T-helper 22 cell (primary cell): ENCODE results near the gene UROC1.

Experiments used
- DNase-seq: peaks from one replicate; pipeline ENCODE4 v3.0.0-alpha.2; 2020; ENCODE audit warnings: low read depth

Gene UROC1

GRCh38 chr3:126494970-126495230 lies 22.7 kb downstream of the UROC1 start:
- DNase-seq, result no peak

- no peak for DNase-seq
Measured at GRCh38 chr3:126494204-126494969, 23.2 kb downstream of the UROC1 start.

DNA sequence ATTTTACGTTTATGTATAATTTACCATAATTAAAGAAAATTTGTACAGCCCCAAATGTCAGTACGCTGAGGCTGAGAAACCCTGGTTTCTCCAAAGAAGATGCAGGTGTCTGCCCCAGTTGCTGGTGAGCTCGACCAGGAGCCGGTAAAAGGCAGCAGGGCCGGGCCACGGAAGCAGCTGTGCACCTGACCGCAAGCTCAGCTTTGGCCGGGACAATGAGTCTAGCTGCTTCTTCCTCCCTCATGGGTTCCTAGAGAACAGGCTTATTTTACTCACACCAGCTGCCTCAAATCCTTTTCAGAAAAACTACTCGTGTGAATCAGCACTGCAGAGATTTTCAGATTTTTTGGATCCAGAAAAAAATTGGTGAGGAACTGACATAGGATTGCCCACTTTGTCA lies 23.8 kb downstream of the UROC1 start:
- no peak for DNase-seq

DNA sequence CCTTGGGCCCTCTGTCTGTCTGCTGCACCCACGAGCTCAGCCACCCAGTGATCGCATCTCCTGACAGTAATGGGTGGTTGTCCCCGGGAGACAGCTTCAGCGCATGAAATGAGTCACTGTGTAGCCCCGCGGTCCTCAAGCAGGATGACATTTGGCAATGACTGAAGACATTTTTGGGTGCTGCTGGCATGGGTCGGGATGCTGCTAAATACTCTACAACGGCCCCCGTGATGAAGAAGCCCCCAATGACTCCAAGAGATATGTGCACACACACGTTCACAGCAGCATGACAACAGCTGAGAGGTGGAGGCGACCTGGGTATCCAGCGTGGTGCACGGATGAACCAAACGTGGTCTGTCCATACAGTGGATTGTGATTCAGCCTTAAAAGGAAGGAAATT lies 24.5 kb downstream of the UROC1 start:
- no peak for DNase-seq

- DNase-seq, result no peak
Measured at GRCh38 chr3:126491221-126492013, 26.2 kb downstream of the UROC1 start.

DNA sequence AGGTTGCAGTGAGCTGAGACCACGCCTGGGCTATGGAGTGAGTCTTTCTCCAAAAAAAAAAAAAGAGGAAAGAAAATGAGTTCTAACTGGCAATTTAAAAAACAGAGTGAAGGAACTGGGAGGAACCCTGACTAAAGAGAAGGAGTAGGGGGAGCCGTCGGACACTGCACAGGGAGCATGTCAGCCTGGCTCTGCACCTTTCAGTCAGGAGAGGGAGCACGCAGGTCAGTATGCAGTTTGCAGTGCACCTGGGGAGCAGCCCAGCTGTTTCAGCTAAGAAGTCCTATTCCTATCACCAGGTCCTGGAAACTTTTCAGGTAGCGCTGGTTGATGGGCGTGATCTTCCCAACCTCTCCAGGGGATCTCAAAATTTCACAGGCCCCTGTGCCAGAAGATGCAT lies 27.0 kb downstream of the UROC1 start:
- DNase-seq, result no peak

DNA sequence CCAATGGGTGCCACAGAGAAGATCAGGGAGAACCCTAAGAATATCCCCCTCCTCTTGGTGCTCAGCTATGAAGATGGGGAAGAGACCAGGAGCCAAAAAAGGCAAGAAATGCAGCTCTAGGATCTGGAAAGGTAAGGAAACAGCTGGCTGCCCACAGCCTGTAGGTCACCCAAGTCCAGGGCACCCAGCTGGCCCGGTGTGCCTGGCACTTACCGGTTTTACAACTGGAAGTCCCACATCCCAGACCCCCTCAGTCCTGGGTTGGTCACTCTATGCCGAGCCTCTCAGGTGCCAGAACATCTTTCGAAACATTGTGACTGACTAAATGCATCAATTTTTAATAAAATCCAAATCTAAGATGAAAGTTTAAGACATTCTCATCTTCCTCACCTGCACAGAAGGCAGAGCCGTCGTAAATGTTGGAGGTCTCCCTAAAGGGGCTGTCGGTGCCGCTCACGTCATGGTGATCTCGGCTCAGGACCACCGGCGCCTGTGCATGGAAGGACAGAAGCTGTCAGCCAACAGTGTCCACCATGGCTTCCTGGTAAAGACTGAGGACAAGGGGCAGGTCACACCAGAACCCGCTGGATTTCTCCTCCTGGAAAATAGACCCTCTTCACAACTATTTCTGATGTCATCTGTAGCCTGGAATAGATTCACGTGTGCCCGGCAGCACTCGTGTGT lies 28.5 kb downstream of the UROC1 start:
- DNase-seq, result no peak

DNA sequence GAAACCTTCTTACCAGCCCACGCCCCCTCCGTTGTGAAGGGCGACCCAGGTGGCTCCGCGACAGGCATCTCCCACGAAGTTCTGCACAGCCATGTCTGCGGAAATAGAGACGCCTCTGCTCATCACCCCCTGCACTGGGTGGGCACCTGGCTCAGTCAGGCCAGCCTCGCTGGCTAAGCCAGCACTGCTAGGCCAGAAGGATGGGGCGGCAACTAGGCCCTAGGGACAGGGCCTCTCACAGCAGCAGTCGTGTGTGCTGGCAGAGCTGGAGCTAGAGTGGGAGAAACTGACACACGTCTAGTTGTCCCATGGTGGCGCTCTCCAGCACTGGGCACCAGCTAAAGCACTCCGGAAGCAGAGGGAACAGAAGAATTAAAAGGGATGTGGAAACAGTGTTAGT lies 29.4 kb downstream of the UROC1 start:
- no peak for DNase-seq

DNA sequence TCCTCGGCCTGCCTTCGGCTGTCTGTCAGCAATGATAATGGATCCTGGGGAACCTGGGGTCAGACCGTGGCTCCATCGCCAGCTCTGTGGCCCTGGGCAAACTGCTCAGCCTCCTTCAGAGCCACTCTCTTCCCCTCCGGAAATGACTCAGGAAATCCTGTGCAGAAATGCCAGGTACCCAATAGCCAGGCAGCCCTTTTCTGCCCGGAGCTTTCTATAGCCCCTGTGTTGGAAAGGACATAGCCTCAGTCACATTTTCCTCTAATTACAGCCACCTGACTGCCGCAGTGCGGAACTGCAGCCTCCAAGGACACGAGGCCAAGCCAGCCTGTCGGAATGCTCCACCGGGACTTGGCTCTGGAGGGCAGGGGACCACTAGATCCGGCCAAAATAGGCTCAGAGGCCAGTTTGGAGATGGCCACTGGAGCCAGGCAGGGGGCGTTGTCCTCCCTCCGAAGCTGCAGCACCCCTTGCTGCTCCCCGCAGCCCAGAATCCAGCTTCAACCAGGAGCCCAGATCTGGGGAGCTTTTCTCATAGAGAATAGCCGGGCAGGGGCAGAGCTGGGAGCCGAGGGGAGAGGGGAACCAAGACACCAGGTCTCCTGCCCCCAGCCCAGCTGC lies 30.3 kb downstream of the UROC1 start:
- DNase-seq, result no peak

DNA sequence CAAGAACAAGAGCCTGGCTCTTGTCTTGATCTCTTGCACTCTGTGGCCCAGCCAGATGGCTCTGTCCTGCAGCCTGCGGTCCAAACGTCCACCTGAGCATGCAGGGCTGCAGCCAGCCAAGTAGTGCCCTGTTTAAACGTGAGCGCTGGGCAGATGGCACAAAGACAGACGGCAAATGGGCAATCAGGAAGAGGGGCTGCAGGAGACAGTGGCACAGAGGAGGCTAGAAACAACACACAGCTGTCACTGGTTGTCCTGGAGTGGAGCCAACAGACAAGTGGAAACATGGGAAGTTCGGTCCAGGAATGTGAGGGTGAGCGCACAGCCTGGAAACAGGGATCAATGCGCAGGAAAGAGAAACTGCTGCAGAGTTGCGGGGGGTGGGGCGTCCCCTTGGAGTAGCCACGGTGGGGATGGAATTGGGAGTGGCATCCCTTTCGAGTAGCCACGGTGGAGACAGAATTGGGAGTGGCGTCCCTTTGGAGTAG lies 31.2 kb downstream of the UROC1 start:
- no peak for DNase-seq

- no peak for DNase-seq
Measured at GRCh38 chr3:126485956-126486355, 31.6 kb downstream of the UROC1 start.

DNA sequence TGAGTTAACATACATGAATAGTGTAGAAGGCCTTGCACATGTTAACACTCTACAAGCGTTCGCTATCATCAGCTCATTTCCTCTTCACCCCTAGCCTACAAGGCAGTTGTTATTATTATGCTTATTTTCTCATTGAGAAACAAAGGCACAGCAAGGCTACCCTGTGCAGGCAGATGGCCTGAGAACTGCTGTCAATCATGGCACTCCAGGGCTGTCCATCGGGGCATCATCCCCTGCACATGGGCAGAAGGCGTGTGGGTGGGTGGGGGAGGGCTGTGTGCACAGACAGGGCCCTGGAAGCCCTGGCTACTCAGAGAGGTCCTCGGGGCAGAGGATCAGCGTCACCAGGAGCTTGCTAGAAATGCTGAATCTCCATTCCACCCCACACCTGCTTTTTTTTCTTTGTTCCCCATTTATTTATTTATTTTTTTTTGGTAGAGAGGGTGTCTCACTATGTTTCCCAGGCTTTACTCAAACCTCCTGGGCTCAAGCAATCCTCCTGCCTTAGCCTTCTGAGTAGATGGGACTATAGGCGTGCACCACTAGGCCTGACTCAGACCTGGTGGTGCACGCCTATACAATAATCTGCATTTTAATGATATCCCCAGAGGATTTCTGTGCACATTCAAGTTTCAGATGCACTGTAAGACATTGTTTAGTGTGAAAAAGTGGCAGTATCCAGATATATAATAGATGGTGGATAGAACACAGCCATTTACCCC lies 32.2 kb downstream of the UROC1 start:
- no peak for DNase-seq

DNA sequence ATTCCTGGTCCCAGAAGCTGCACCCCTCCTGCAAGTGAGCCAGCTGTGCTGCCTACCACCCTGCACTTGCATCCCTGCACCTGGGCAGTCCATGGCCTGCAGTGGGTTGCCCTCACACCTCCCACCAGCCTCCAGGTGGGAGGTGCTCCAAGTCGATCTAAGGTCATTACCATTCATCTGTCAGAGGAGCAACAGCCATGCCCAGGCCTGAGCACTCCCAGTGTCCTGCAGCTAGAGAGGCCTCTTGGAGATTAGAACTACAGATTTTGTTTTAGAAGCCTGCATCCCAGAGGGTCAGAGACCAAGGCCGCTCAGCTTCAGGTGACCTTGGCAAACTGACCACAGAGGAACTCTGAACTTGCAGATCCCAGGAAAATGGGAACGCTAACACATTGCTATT lies 32.9 kb downstream of the UROC1 start:
- no peak for DNase-seq

- no peak for DNase-seq
Measured at GRCh38 chr3:126484148-126484547, 33.4 kb downstream of the UROC1 start.

DNA sequence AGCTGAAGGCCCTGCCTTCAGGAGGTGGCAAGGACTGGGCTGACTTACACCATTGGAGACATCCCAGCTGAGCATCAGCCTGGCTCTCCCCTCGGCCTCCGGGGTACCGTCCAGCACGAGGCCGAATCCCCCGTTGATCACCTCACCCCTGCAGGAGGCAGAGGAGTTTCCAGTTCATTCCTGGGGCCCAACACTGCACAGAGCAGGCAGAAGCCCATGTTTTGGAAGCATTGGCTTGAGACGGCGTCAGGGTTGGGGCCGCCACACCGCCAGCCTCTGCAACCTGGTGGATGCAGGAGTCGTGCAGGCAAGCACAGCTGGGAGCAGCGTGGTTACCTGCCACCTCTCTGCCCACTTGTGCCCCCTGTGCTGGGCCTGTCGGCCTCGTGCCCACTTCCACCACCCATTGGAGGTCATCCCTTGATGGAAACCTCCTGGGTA lies 34.2 kb downstream of the UROC1 start:
- no peak for DNase-seq

DNA sequence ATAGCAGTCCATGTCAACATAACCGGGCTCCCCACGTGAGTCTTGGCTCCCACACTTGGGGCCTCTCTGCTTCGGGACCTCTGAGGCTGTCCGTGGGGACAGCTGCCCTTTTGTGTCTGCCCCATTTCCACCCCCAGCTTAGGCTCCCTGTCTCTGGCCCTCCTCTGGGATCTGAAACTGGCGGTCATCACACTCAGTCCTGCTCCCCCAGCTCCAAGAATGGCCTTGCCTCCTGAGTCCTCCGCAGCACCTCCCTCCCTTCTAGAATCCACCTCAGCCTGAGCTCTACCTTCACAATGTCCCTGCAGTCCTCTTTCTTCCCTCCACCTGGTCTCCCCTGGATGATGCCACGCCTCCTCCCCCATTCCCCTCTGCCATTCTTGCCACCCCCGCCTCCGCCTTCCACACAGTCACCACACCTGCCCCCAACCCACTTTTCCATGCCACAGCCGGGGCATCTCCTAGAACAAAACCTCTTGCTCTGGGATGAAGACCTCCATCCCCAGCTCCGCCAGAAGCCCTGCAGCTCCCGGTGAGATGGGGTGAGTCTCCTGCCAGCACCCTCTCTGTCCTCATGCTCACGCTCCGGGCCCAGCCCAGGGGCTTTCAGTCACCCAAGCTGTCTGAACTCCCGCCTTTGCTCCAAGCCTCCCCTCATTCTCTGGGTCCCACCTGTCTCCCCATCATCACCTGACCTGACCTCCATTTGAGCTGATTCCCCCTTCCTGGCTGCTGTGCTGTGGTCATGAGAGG lies 34.9 kb downstream of the UROC1 start:
- DNase-seq, result no peak

DNA sequence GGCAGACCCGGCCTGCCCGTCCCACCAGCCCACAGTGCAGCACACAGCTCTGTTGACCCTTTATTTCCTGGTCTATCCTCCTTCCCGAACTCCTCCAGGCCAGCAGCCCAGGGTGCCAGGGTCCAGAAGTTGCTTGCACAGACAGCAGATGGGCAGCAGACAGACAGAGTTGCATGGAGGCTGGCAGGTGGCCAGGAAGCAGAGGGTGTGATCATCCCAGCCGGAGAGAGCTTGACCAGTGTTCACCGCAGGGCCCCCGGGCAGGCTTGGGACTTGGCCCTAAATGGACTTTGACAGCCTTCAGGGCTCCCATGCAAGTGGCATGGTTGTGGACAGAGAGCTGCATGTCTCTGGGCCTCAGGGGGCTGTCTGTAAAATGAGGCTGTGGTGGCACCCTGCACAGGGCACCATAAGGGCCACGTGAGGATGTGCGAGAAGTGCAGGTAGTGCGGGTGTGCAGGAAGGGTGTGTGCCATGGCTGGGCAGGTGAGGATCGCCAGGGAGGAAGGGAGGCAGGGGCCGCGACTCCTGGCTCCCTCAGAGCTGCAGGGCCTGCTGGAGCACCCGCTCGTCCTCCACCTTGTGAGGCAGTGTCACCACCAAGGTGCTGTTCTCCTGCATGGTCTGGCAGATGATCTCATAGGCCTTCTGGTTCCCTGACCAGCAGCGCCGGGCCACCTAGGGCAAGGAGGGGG lies 35.6 kb downstream of the UROC1 start:
- no peak for DNase-seq

GRCh38 chr3:126480861-126481260 lies 36.7 kb downstream of the UROC1 start:
- no peak for DNase-seq

DNA sequence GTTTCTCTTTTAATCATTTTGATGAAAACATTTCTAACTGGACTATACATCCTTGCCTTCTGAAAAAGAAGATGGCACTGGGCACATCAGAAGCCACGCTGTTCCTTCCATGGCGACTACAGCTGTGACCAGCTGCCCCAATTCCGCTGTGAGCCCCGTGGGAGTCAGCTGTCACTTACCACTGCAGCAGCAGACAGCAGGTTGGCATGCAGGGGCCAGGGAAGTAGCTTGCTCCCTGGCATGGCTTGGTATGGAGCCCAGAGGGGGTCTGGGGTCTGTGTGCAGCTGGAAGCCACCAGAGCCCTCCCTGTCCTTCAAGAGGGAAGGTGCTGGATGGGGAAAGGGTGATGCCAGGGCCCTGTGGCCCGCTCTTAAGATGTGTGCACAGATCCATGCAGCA lies 37.4 kb downstream of the UROC1 start:
- no peak for DNase-seq

GRCh38 chr3:126479642-126480041 lies 37.9 kb downstream of the UROC1 start:
- DNase-seq, result no peak
